Naive thymus-derived CD4-positive, alpha-beta T cell (primary cell): Measurements from ENCODE around the gene CSTPP1. TPM values are rescaled to one million over a fixed set of nuclear protein-coding genes. Genes with fewer than 3 reads are reported as not detected.
A peak's percentile ranks its signal among the peaks of the same experiment; 100 is the strongest.

Source experiments
- ATAC-seq: fragments of 150-1000 bp; cut with Tn5 transposase; 2 replicates; pipeline ENCODE4 v1.10.0; 2021; ENCODE audit warnings: mild to moderate bottlenecking, moderate library complexity
- CTCF ChIA-PET: fragments of 350-600 bp; sonication (Branson Sonifier 250); formaldehyde crosslinking; loops from one replicate; lab custom pipeline; 2021; ENCODE audit warnings: antibody characterized with exemption; lab: Charles Lee
- POLR2A ChIA-PET: fragments of 350-600 bp; sonication (Branson Sonifier 250); formaldehyde crosslinking; loops from one replicate; lab custom pipeline; 2021; ENCODE audit warnings: antibody characterized with exemption, inconsistent platforms; lab: Charles Lee
- DNase-seq, 9 donors: peaks; one replicate each; pipeline versions ENCODE4 v3.0.0 to v3.0.0-alpha.2; 2020 to 2022; ENCODE audit warnings: mixed read lengths in 1 of 9
- H3K27ac ChIP-seq: one replicate; pipeline ENCODE4 v1.7.0; 2013; ENCODE audit warnings: mild to moderate bottlenecking, low read depth, low read length, moderate library complexity
- H3K27me3 ChIP-seq, 2 donors: one replicate each; pipeline ENCODE4 v1.7.0; 2013; ENCODE audit warnings: low read length in 2 of 2, mild to moderate bottlenecking in 2 of 2, moderate library complexity in 2 of 2; ENCODE audit not compliant: control insufficient read depth in 2 of 2, insufficient read depth in 2 of 2
- H3K36me3 ChIP-seq, 3 experiments: 1 replicate in 2 of 3; 2 replicates in 1 of 3; pipeline ENCODE4 v1.7.0; 2013; ENCODE audit warnings: low read length in 3 of 3, mild to moderate bottlenecking in 3 of 3, moderate library complexity in 1 of 3; ENCODE audit not compliant: insufficient read depth in 3 of 3, control insufficient read depth in 2 of 3
- H3K4me1 ChIP-seq, 2 donors: one replicate each; pipeline ENCODE4 v1.7.0; 2013; ENCODE audit warnings: low read length in 2 of 2, mild to moderate bottlenecking in 2 of 2, moderate library complexity in 1 of 2; ENCODE audit not compliant: control insufficient read depth in 2 of 2, insufficient read depth in 2 of 2
- H3K4me3 ChIP-seq: 2 replicates; pipeline ENCODE4 v1.7.0; 2013; ENCODE audit warnings: mild to moderate bottlenecking, low read length
- H3K9me3 ChIP-seq, 3 experiments: 1 replicate in 2 of 3; 2 replicates in 1 of 3; pipeline ENCODE4 v1.7.0; 2013; ENCODE audit warnings: low read length in 3 of 3; ENCODE audit not compliant: control insufficient read depth in 2 of 3
- H3K27ac Mint-ChIP-seq, 9 donors: one replicate each; pipeline ENCODE4 v1.8.0; 2020 to 2022; ENCODE audit warnings: mixed read lengths in 9 of 9, mild to moderate bottlenecking in 8 of 9, moderate library complexity in 5 of 9, inconsistent platforms in 2 of 9
- H3K27me3 Mint-ChIP-seq, 5 donors: one replicate each; pipeline ENCODE4 v1.8.0; 2021 to 2022; ENCODE audit warnings: mixed read lengths in 5 of 5, mild to moderate bottlenecking in 1 of 5
- H3K36me3 Mint-ChIP-seq, 5 donors: one replicate each; pipeline ENCODE4 v1.8.0; 2020 to 2022; ENCODE audit warnings: mixed read lengths in 5 of 5, mild to moderate bottlenecking in 3 of 5, inconsistent platforms in 1 of 5
- H3K4me1 Mint-ChIP-seq, 7 donors: one replicate each; pipeline ENCODE4 v1.8.0; 2020 to 2022; ENCODE audit warnings: mixed read lengths in 7 of 7, mild to moderate bottlenecking in 3 of 7, inconsistent platforms in 1 of 7
- H3K4me3 Mint-ChIP-seq, 10 donors: one replicate each; pipeline ENCODE4 v1.8.0; 2020 to 2022; ENCODE audit warnings: mild to moderate bottlenecking in 10 of 10, mixed read lengths in 10 of 10, moderate library complexity in 6 of 10, inconsistent platforms in 2 of 10
- H3K9me3 Mint-ChIP-seq, 11 donors: one replicate each; pipeline ENCODE4 v1.8.0; 2020 to 2022; ENCODE audit warnings: mixed read lengths in 11 of 11, mild to moderate bottlenecking in 4 of 11, inconsistent platforms in 1 of 11, moderate library complexity in 1 of 11
- intact Hi-C, 2 donors: fragments of 100-400 bp; cut with micrococcal nuclease; formaldehyde crosslinking; loops; one replicate each; pipeline ENCODE4 v1.15.1; 2023
- polyA plus RNA-seq, 2 donors: library from polyadenylated mRNA; unstranded; fragments of 300-500 nt; fragmentation: Illumina TruSeq; gene quantifications; one replicate each; pipeline ENCODE4 v1.2.3, GENCODE V29; 2021
- total RNA-seq, 6 experiments: library from RNA in 5 of 6; stranded (reverse) in 5 of 6; gene quantifications; 1 replicate in 5 of 6; 2 replicates in 1 of 6; pipeline ENCODE4 v1.2.3 and lab custom pipeline; 2021 to 2026

CSTPP1 gene
- total and polyA plus RNA-seq, 7 experiments from 2014 or later: 9.3 to 18.6 (median 16.1) TPM

DNA sequence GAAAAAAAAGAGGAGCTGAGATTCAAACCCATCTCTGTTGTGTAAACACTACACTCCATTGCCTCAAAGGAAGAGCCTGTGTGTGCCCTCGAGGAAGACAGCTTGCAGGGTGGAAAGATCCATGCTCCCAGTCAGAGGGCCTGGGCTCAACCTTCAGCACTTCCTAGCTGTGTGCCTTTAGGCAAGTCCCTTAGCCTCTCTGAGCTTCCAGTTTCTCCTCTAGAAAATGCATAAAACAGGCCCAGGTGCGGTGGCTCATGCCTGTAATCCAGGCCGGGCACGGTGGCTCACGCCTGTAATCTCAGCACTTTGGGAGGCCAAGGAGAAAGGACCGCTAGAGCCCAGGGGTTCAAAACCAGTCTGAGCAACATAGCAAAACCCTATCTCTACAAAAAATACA, 244.7 kb downstream of the CSTPP1 start:
- ChIA-PET CTCF (no interaction called here), POLR2A (interaction anchor here (1.5 to 5.9 kb wide), 2 partner anchors 34 kb away, joined by 4 to 48 read pairs; partner anchors contain the start of gene DDB2)
- ATAC-seq (no peak), DNase-seq (no peak)
- H3K27me3 Mint-ChIP-seq: peaks cover 4 to 13% (median 4%) of the 10 kb centered on the region in 5 donors
- H3K27me3 ChIP-seq: peaks cover 0 to 11% of the 10 kb centered on the region in 2 donors
- intact Hi-C loops: no loop called here
- no peak overlapping the region for H3K4me3 Mint-ChIP-seq
- no peak overlapping the region for H3K4me3 ChIP-seq
- H3K36me3 Mint-ChIP-seq: no peaks in the 10 kb centered on the region
- H3K9me3 ChIP-seq: no peaks in the 10 kb centered on the region
- H3K36me3 ChIP-seq: peaks cover 0 to 4% (median 0%) of the 10 kb centered on the region in 3 experiments
- H3K4me1 ChIP-seq: peaks cover 8 to 14% of the 10 kb centered on the region in 2 donors
- peaks cover 0 to 5% (median 0%) of the 10 kb centered on the region in 11 donors for H3K9me3 Mint-ChIP-seq
- H3K27ac Mint-ChIP-seq: no peak overlapping the region
- peaks cover 11 to 19% (median 14%) of the 10 kb centered on the region in 7 donors for H3K4me1 Mint-ChIP-seq
- H3K27ac ChIP-seq: no peak overlapping the region

DNA sequence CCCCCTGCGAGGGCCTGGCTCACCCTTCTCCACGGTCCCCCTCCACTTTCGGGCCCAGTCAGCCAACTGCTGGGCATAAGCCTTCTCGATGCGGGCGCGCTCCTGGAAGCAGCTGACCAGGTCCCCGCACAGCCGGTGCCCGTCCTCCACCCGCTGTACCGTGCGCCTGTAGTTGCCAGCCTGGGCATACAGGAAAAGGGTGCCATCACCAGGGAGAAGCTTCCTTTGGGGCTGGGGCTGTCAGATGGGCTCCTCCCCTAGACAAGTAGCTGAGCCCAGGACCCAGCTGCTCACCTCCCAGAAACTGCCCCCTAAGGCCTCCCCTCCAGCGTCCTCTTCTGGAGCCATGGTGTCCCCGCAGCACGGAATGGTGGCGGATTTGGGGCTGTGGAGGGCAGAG, 245.8 kb downstream of the CSTPP1 start:
- H3K27me3 Mint-ChIP-seq: peaks cover 4 to 13% (median 9%) of the 10 kb centered on the region in 5 donors
- H3K36me3 ChIP-seq: no peaks in the 10 kb centered on the region
- no peak for DNase-seq
- intact Hi-C loops: no loop called here
- peaks cover 5 to 19% (median 15%) of the 10 kb centered on the region in 7 donors for H3K4me1 Mint-ChIP-seq
- peaks cover 14 to 21% of the 10 kb centered on the region in 2 donors for H3K4me1 ChIP-seq
- peaks cover 0 to 2% (median 0%) of the 10 kb centered on the region in 11 donors for H3K9me3 Mint-ChIP-seq
- no peaks in the 10 kb centered on the region for H3K36me3 Mint-ChIP-seq
- CTCF ChIA-PET: no interaction called here
- no peak for ATAC-seq
- no peak overlapping the region for H3K4me3 ChIP-seq
- POLR2A ChIA-PET: interaction anchor here (0.6 to 1.5 kb wide), 2 partner anchors 33 to 37 kb away, joined by 4 read pairs; partner anchors contain the start of gene DDB2
- no peak overlapping the region for H3K4me3 Mint-ChIP-seq
- H3K27ac ChIP-seq: no peak overlapping the region
- H3K9me3 ChIP-seq: no peaks in the 10 kb centered on the region
- H3K27ac Mint-ChIP-seq: no peak overlapping the region
- peaks cover 0 to 14% of the 10 kb centered on the region in 2 donors for H3K27me3 ChIP-seq

DNA sequence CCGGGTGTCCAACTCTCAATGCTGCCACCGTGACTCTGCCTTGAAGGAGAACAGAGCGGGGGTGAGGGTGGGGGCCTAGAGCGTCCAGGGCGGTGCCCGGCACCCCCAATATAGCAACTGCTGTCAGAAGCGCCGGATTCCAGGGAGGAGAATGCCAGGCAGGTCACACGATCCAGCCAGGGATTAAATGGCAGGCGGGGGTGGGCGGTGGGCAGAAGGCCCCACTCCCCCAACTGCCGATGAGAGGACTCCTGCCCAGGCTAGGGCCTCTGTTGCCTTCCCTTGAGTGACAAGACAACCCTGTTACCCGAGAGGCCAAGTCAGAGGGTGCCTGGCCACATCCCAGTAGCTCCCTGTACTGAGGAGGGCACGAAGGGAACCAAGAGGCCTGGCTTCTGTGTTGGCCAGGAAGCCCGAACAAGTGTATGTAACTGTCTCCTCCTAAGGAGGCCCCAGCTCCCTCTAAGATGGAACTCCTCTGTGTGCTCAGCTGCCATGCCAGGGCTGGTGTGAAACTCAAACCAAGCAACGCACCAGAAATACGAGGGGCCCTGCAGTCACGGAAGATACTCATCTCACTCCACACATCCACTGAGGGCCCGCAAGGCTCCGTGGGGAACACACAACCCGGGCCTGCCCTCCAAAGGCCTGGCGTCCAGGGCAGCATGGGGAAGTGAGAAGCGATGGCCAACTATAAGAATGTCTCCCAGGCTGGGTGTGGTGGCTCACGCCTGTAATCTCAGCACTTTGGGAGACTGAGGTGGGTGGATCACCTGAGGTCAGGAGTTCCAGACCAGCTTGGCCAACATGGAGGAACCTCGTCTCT, 246.7 kb downstream of the CSTPP1 start:
- peaks cover 0 to 13% (median 11%) of the 10 kb centered on the region in 7 donors for H3K4me1 Mint-ChIP-seq
- no peak for DNase-seq
- H3K27me3 Mint-ChIP-seq: peaks cover 4 to 21% (median 9%) of the 10 kb centered on the region in 5 donors
- H3K36me3 Mint-ChIP-seq: no peaks in the 10 kb centered on the region
- ChIA-PET POLR2A (interaction anchor here (0.6 to 0.7 kb wide), 2 partner anchors 38 to 87 kb away, joined by 3 to 4 read pairs; partner anchors contain the start of gene MADD), CTCF (interaction anchor here (0.5 kb wide), 1 partner anchor 11 kb away, joined by 3 read pairs; no protein-coding TSS in a partner anchor)
- no peak overlapping the region for H3K4me3 Mint-ChIP-seq
- no peaks in the 10 kb centered on the region for H3K36me3 ChIP-seq
- peaks cover 0 to 2% (median 0%) of the 10 kb centered on the region in 11 donors for H3K9me3 Mint-ChIP-seq
- no peak overlapping the region for H3K4me3 ChIP-seq
- no peak overlapping the region for H3K27ac ChIP-seq
- H3K27me3 ChIP-seq: peaks cover 0 to 14% of the 10 kb centered on the region in 2 donors
- H3K27ac Mint-ChIP-seq: no peak overlapping the region
- H3K9me3 ChIP-seq: no peaks in the 10 kb centered on the region
- no peak for ATAC-seq
- peaks cover 7 to 12% of the 10 kb centered on the region in 2 donors for H3K4me1 ChIP-seq
- intact Hi-C loops: no loop called here

DNA sequence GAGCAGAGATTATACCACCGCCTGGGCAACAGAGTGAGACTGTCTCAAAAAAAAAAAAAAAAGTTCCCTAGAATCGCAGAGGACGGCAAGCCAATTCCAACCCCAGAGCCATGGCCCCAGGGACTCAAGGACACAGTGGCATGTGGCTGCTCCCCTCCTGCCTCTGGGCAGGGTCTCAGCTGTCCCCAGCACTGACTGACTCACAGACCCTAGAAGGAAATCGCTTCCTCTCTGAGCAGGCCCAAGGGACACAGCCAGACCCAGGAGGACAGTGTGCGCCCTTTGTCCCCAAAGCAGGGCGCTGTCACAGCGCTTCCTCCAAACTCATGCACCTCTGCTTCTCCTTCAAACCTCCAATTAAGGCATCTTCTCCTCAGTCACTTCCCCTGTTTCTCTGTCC, 247.4 kb downstream of the CSTPP1 start:
- no peak for ATAC-seq
- no peaks in the 10 kb centered on the region for H3K36me3 ChIP-seq
- no peak for DNase-seq
- intact Hi-C loops: no loop called here
- no peak overlapping the region for H3K4me3 ChIP-seq
- H3K36me3 Mint-ChIP-seq: no peaks in the 10 kb centered on the region
- peaks cover 4 to 28% (median 9%) of the 10 kb centered on the region in 5 donors for H3K27me3 Mint-ChIP-seq
- H3K27me3 ChIP-seq: peaks cover 0 to 14% of the 10 kb centered on the region in 2 donors
- CTCF ChIA-PET: interaction anchor here (0.5 kb wide), 1 partner anchor 10 kb away, joined by 3 read pairs; no protein-coding TSS in a partner anchor
- H3K4me1 ChIP-seq: peaks cover 7 to 12% of the 10 kb centered on the region in 2 donors
- no peaks in the 10 kb centered on the region for H3K9me3 ChIP-seq
- peaks cover 0 to 13% (median 11%) of the 10 kb centered on the region in 7 donors for H3K4me1 Mint-ChIP-seq
- H3K4me3 Mint-ChIP-seq: peak overlapping the region in 2 of 10 donors; percentile 9 to 42
- H3K27ac Mint-ChIP-seq: no peak overlapping the region
- H3K27ac ChIP-seq: no peak overlapping the region
- H3K9me3 Mint-ChIP-seq: peaks cover 0 to 2% (median 0%) of the 10 kb centered on the region in 11 donors
- POLR2A ChIA-PET: no interaction called here

DNA sequence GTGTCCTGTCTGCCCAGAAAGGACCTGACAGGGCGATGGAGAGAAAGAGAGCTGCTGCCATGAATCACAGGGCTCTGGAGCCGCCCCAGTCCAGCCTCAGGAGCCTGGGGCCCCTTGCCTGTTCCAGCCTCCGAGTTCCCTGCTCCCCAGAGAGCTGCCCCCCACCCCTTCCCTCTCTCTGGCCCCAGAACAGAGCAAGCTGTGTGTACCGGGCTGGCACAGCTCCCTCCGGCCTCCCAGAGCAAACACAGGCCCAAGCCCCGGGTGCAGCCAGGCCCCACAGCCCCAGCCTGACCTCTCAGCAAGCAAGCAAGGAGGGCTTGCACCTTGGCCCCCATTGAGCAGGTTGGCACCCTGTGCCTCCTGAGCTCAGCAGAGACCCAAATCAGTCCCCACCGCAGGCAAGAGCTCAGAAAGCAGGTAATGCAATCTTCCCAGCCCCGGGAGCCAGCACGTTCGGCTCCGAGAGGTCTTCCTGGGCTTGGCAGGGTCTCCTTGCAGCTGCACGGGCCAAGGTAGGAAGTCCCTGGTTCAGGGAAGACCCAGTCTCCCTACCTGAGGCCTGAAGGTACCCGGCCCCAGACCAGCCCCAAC, 248.2 kb downstream of the CSTPP1 start:
- Histone ChIP-seq H3K27ac (no peak overlapping the region), H3K27me3 (peaks cover 0 to 14% of the 10 kb centered on the region in 2 donors), H3K36me3 (no peaks in the 10 kb centered on the region), H3K4me3 (no peak overlapping the region), H3K4me1 (peaks cover 7 to 12% of the 10 kb centered on the region in 2 donors), H3K9me3 (no peaks in the 10 kb centered on the region)
- no peak overlapping the region for H3K27ac Mint-ChIP-seq
- POLR2A ChIA-PET: interaction anchor here (0.7 to 0.9 kb wide), 3 partner anchors 7 to 395 kb away, joined by 3 read pairs; no protein-coding TSS in a partner anchor
- peak overlapping the region in 8 of 10 donors; percentile 8 to 89 (median 39) for H3K4me3 Mint-ChIP-seq
- H3K36me3 Mint-ChIP-seq: no peaks in the 10 kb centered on the region
- DNase-seq: no peak
- intact Hi-C loops: no loop called here
- H3K9me3 Mint-ChIP-seq: peaks cover 0 to 2% (median 0%) of the 10 kb centered on the region in 11 donors
- peaks cover 0 to 9% (median 5%) of the 10 kb centered on the region in 7 donors for H3K4me1 Mint-ChIP-seq
- CTCF ChIA-PET: no interaction called here
- no peak for ATAC-seq
- peaks cover 4 to 36% (median 13%) of the 10 kb centered on the region in 5 donors for H3K27me3 Mint-ChIP-seq

DNA sequence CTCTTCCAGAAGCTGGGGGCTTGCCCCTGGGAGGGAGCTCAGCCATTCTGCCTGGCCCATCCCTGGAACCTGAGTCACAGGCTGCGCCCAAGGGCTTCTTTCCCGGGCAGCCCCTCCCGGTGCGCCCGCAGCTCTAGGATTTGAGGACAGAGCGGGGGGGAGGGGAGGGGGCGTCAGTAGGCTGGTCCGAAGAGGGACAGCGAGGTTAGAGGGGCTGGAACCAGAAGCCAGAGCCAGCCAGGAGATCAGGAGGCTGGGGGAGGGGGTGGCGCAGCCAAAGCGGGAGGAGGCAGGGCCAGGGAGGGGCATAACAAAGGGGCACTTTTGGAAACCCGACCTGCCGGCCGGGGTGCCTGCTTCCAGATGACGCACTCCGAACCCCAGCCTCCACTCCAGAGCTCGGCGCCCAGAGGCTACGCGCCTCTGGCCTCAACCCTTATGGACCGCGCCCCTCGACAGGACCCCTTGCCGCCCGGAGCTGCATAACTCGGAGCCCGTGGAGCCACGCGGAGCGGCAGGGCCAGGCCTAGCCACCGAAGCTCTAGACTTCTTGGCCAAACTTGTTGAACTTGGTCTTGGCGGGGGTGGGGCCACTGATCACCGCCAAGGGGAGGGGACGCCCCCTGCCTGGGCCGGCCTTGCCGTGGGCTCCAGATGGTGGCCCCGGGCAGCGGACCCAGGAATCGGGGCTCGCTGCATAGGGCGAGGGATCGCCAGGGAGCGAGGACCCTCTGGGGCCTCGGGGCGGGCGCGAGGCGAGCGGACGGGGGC, 248.9 kb downstream of the CSTPP1 start:
- Mint-ChIP-seq H3K4me1 (peaks cover 0 to 9% (median 5%) of the 10 kb centered on the region in 7 donors), H3K9me3 (peaks cover 0 to 2% (median 0%) of the 10 kb centered on the region in 11 donors), H3K27ac (no peak overlapping the region), H3K36me3 (no peaks in the 10 kb centered on the region), H3K27me3 (peaks cover 4 to 41% (median 13%) of the 10 kb centered on the region in 5 donors), H3K4me3 (peak overlapping the region in 8 of 10 donors; percentile 16 to 89 (median 44))
- Histone ChIP-seq H3K27me3 (peaks cover 0 to 14% of the 10 kb centered on the region in 2 donors), H3K4me1 (peaks cover 7 to 12% of the 10 kb centered on the region in 2 donors), H3K9me3 (no peaks in the 10 kb centered on the region), H3K36me3 (no peaks in the 10 kb centered on the region), H3K4me3 (peak overlapping the region; percentile 37), H3K27ac (no peak overlapping the region)
- no peak for DNase-seq
- peak; percentile 8 for ATAC-seq
- CTCF ChIA-PET: no interaction called here
- POLR2A ChIA-PET: interaction anchor here (0.7 to 0.9 kb wide), 4 partner anchors 8 to 395 kb away, joined by 3 read pairs; no protein-coding TSS in a partner anchor
- intact Hi-C loops: loop anchor here (1.0 kb wide), 3 partner anchors 8 to 84 kb away; partner anchors contain the start of gene DDB2 (in 1 of the 2)
